ENCODE data around the gene CDKAL1. TPM values are rescaled to one million over a fixed set of nuclear protein-coding genes. Genes with fewer than 3 reads are reported as not detected.

The CDKAL1 gene
- total RNA-seq, 1 donor from 2014 or later, result 39.6 TPM

DNA sequence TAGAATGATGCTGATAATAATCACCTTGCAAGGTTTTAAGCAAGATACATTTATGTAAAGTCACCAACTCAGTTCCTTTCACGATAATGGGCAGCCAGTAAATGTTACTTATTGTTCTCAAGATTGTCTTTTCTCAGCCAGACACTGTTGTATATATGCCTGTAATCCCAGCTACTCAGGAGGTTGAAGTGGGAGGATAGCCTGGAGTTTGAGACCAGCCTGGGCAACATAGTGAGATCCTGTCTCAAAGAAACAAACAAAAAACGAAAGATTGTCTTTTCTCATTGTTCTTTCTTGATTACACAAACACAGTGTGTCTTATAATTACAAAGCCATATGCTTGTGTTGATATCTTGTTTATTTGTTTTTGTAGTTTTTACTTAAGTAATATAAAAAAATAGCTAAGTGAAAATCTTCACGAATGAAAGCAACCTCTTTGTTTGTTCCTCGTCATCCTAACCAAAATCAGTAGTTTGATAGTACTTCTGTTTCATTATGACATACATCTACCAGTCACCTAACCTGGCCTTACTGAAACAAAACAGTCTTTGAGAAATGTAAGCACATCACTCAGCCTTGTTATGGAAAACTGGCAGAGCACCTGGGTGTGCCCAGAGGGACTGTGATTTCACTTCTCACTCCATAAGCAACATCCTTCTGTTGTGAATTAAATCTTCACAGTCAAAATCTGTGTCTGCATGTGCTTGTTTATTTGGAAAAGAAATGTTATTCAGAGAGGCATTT is 623.1 kb downstream of the CDKAL1 start:
- no peak for DNase-seq (ENCODE audit: low spot score)
- Histone ChIP-seq H3K27me3 (no peaks in the 10 kb centered on the region), H3K4me2 (no peak overlapping the region), H3K27ac (no peak overlapping the region), H3K4me1 (peaks cover 7% of the 10 kb centered on the region), H3K79me2 (ENCODE audit: low read depth) (no peaks in the 10 kb centered on the region), H3K9me3 (ENCODE audit: low read depth) (no peaks in the 10 kb centered on the region), H2AFZ (replicated peaks) (no peak overlapping the region), H3F3A (ENCODE audit: low read depth) (no peaks in the 10 kb centered on the region), H3K4me3 (no peak overlapping the region), H3K36me3 (no peaks in the 10 kb centered on the region), H4K20me1 (ENCODE audit: low read depth) (no peaks in the 10 kb centered on the region), H3K9ac (no peak overlapping the region)
- Mint-ChIP-seq H3K4me3 (no peak overlapping the region), H3K36me3 (peaks cover 4% of the 10 kb centered on the region), H3K4me1 (peaks cover 23% of the 10 kb centered on the region), H3K9me3 (no peaks in the 10 kb centered on the region), H3K27me3 (ENCODE audit: insufficient read depth, low read depth) (peaks cover 2% of the 10 kb centered on the region), H3K27ac (peak overlapping the region; percentile 62)
- TF ChIP-seq EZH2phosphoT487 (IDR thresholded peaks at IDR 0.05), result no peak

- no peak overlapping the region for H3K9ac ChIP-seq
- H3K27me3 ChIP-seq, result no peaks in the 10 kb centered on the region
- H3K4me3 ChIP-seq, result no peak overlapping the region
- Mint-ChIP-seq H3K27me3 (ENCODE audit: insufficient read depth, low read depth) (peaks cover 4% of the 10 kb centered on the region), H3K4me3 (no peak overlapping the region), H3K36me3 (peaks cover 4% of the 10 kb centered on the region), H3K9me3 (no peaks in the 10 kb centered on the region), H3K4me1 (peaks cover 29% of the 10 kb centered on the region), H3K27ac (no peak overlapping the region)
- H2AFZ ChIP-seq (replicated peaks), result no peak overlapping the region
- H3F3A ChIP-seq (ENCODE audit: low read depth), result no peaks in the 10 kb centered on the region
- no peaks in the 10 kb centered on the region for H3K79me2 ChIP-seq (ENCODE audit: low read depth)
- no peaks in the 10 kb centered on the region for H4K20me1 ChIP-seq (ENCODE audit: low read depth)
- DNase-seq (ENCODE audit: low spot score), result no peak
- no peaks in the 10 kb centered on the region for H3K9me3 ChIP-seq (ENCODE audit: low read depth)
- TF ChIP-seq EZH2 (IDR thresholded peaks at IDR 0.05), result no peak
- TF ChIP-seq EZH2phosphoT487 (IDR thresholded peaks at IDR 0.05), result no peak
- TF ChIP-seq CTCF (IDR thresholded peaks at IDR 0.05), result no peak
- H3K27ac ChIP-seq, result no peak overlapping the region
- H3K4me2 ChIP-seq, result no peak overlapping the region
- no peaks in the 10 kb centered on the region for H3K36me3 ChIP-seq
- peaks cover 7% of the 10 kb centered on the region for H3K4me1 ChIP-seq
These were observed 623.9 kb downstream of the CDKAL1 start for GRCh38 chr6:21158149-21158548.

GRCh38 chr6:21158873-21159272 is 624.6 kb downstream of the CDKAL1 start:
- no peaks in the 10 kb centered on the region for H4K20me1 ChIP-seq (ENCODE audit: low read depth)
- DNase-seq (ENCODE audit: low spot score), result no peak
- no peak overlapping the region for H3K27ac ChIP-seq
- no peaks in the 10 kb centered on the region for H3K27me3 ChIP-seq
- H3K36me3 ChIP-seq, result no peaks in the 10 kb centered on the region
- H3K4me1 Mint-ChIP-seq, result peaks cover 29% of the 10 kb centered on the region
- no peaks in the 10 kb centered on the region for H3K9me3 Mint-ChIP-seq
- no peak for TF ChIP-seq EZH2phosphoT487 (IDR thresholded peaks at IDR 0.05)
- no peak for TF ChIP-seq CTCF (IDR thresholded peaks at IDR 0.05)
- no peak for TF ChIP-seq EZH2 (IDR thresholded peaks at IDR 0.05)
- no peak overlapping the region for H3K9ac ChIP-seq
- H3K9me3 ChIP-seq (ENCODE audit: low read depth), result no peaks in the 10 kb centered on the region
- peaks cover 4% of the 10 kb centered on the region for H3K36me3 Mint-ChIP-seq
- peaks cover 7% of the 10 kb centered on the region for H3K4me1 ChIP-seq
- H3K27ac Mint-ChIP-seq, result no peak overlapping the region
- H3K27me3 Mint-ChIP-seq (ENCODE audit: insufficient read depth, low read depth), result peaks cover 4% of the 10 kb centered on the region
- no peaks in the 10 kb centered on the region for H3K79me2 ChIP-seq (ENCODE audit: low read depth)
- H2AFZ ChIP-seq (replicated peaks), result no peak overlapping the region
- H3F3A ChIP-seq (ENCODE audit: low read depth), result no peaks in the 10 kb centered on the region
- no peak overlapping the region for H3K4me2 ChIP-seq
- no peak overlapping the region for H3K4me3 ChIP-seq
- H3K4me3 Mint-ChIP-seq, result no peak overlapping the region

DNA sequence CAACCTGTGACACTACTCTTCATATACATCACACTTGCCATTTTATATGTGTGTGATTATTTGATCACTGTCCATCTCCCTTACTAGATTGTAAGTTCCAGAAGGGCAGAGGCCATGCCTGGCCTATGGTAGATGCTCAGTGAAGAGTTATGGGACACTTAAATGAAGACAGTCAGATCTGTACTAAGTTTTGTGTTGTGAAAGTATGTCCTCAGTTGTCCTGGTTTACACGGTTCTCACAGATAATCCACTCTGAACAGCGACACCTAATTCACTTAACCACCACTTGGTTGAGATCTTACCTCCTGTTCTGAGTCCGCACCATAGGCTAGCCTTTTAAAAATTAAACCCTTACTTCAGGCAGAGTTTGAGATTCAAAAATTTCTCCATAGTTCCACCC is 625.2 kb downstream of the CDKAL1 start:
- Histone ChIP-seq H3K79me2 (ENCODE audit: low read depth) (no peaks in the 10 kb centered on the region), H3F3A (ENCODE audit: low read depth) (no peaks in the 10 kb centered on the region), H3K9me3 (ENCODE audit: low read depth) (no peaks in the 10 kb centered on the region), H3K4me2 (no peak overlapping the region), H3K27me3 (no peaks in the 10 kb centered on the region), H3K4me1 (peaks cover 7% of the 10 kb centered on the region), H3K4me3 (no peak overlapping the region), H2AFZ (replicated peaks) (no peak overlapping the region), H3K36me3 (no peaks in the 10 kb centered on the region), H3K27ac (no peak overlapping the region), H3K9ac (no peak overlapping the region), H4K20me1 (ENCODE audit: low read depth) (no peaks in the 10 kb centered on the region)
- no peak for DNase-seq (ENCODE audit: low spot score)
- Mint-ChIP-seq H3K27ac (no peak overlapping the region), H3K4me1 (peaks cover 29% of the 10 kb centered on the region), H3K36me3 (peaks cover 5% of the 10 kb centered on the region), H3K27me3 (ENCODE audit: insufficient read depth, low read depth) (peaks cover 4% of the 10 kb centered on the region), H3K9me3 (no peaks in the 10 kb centered on the region), H3K4me3 (no peak overlapping the region)
- TF ChIP-seq EZH2phosphoT487 (IDR thresholded peaks at IDR 0.05) (no peak), CTCF (IDR thresholded peaks at IDR 0.05) (no peak), EZH2 (IDR thresholded peaks at IDR 0.05) (no peak)

All from neural progenitor cell (in vitro differentiated cells).